Breast epithelium (tissue), 3 donors: Measurements from ENCODE around the gene SCN2B.

Experiments used
- POLR2A ChIP-seq: fragments of 450-650 bp; IDR thresholded peaks from one replicate; pipeline ENCODE4 v1.6.1; 2016; ENCODE audit warnings: antibody characterized with exemption, mild to moderate bottlenecking, moderate library complexity
- POLR2AphosphoS5 ChIP-seq, 3 donors: sonication (generic); formaldehyde crosslinking; IDR thresholded peaks; one replicate each; pipeline ENCODE4 v1.6.1; 2017; ENCODE audit warnings: antibody characterized with exemption in 3 of 3
- TF ChIP-seq, protein P1 (sequence below), 3 donors: fragments of 450-650 bp; IDR thresholded peaks; one replicate each; pipeline ENCODE4 v1.5.1; 2016 to 2017; ENCODE audit warnings: antibody characterized with exemption in 3 of 3, mild to moderate bottlenecking in 3 of 3, moderate library complexity in 3 of 3

DNA sequence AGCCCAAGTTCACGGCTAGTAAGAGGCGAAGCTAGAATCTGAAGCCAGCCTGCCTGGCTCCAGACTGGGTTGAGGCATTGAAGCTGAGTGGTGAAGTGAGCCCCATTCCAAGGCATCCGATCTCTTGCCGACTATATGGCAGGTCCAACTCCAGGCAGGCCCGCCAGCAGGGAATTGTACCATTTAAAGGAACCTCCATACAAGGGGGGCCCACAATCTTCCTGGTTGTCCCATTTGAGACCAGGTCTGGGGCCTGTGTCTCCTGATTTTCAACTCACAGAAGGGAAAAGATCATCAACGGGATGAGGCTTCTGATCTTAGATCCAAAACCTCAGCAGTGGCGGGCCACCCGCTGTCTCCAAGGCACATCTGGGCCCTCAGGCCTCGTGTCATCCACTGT, 4.1 kb downstream of the SCN2B start:
- TF ChIP-seq, protein P1, sequence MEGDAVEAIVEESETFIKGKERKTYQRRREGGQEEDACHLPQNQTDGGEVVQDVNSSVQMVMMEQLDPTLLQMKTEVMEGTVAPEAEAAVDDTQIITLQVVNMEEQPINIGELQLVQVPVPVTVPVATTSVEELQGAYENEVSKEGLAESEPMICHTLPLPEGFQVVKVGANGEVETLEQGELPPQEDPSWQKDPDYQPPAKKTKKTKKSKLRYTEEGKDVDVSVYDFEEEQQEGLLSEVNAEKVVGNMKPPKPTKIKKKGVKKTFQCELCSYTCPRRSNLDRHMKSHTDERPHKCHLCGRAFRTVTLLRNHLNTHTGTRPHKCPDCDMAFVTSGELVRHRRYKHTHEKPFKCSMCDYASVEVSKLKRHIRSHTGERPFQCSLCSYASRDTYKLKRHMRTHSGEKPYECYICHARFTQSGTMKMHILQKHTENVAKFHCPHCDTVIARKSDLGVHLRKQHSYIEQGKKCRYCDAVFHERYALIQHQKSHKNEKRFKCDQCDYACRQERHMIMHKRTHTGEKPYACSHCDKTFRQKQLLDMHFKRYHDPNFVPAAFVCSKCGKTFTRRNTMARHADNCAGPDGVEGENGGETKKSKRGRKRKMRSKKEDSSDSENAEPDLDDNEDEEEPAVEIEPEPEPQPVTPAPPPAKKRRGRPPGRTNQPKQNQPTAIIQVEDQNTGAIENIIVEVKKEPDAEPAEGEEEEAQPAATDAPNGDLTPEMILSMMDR (IDR thresholded peaks at IDR 0.05): no peak
- no peak for TF ChIP-seq POLR2A
- TF ChIP-seq POLR2AphosphoS5 (IDR thresholded peaks at IDR 0.05): no peak
